Measurements from ENCODE around the gene ABHD15. TPM values are rescaled to one million over a fixed set of nuclear protein-coding genes. Genes with fewer than 3 reads are reported as not detected.

ABHD15 gene
- total and polyA plus RNA-seq, 9 of the 15 experiments (the other 6 are each of a cell fraction or from before 2014, with no cell fraction given): 0.85 to 4.2 (median 2.1) TPM

- TF ChIP-seq ATF3 (IDR thresholded peaks at IDR 0.05) (no peak), ATF3 (CRISPR knock-in tag; conservative IDR thresholded peaks at IDR 0.05) (no peak), PHF8 (IDR thresholded peaks at IDR 0.05; ENCODE audit: borderline replicate concordance, low read length) (peak; percentile 20; the same call in 1 of the 2 replicates), ZNF445 (CRISPR knock-in tag; IDR thresholded peaks at IDR 0.05; ENCODE audit: low read depth) (no peak), E2F1 (CRISPR knock-in tag; IDR thresholded peaks at IDR 0.05) (peak; percentile 95; the same call in 1 of the 2 replicates), NCOA1 (IDR thresholded peaks at IDR 0.05; ENCODE audit: low read depth) (peak; percentile 98), FOXA1 (IDR thresholded peaks at IDR 0.05; ENCODE audit: borderline replicate concordance) (no peak), THAP12 (CRISPR knock-in tag; IDR thresholded peaks at IDR 0.05) (no peak), ATF7 (IDR thresholded peaks at IDR 0.05) (no peak), CHD7 (IDR thresholded peaks at IDR 0.05; ENCODE audit: low read depth, low read length) (no peak)
These were observed 27.0 kb upstream of the ABHD15 start (continued) for GRCh38 chr17:29593591-29594518.
